ENCODE results near the gene KLHL7.
A peak's percentile ranks its signal among the peaks of the same experiment; 100 is the strongest.
"Not testable (repeated sequence)": the region's sequence is repeated elsewhere in the genome, so short reads cannot be mapped to it uniquely, and the experiment has no call there.

The KLHL7 gene

DNA sequence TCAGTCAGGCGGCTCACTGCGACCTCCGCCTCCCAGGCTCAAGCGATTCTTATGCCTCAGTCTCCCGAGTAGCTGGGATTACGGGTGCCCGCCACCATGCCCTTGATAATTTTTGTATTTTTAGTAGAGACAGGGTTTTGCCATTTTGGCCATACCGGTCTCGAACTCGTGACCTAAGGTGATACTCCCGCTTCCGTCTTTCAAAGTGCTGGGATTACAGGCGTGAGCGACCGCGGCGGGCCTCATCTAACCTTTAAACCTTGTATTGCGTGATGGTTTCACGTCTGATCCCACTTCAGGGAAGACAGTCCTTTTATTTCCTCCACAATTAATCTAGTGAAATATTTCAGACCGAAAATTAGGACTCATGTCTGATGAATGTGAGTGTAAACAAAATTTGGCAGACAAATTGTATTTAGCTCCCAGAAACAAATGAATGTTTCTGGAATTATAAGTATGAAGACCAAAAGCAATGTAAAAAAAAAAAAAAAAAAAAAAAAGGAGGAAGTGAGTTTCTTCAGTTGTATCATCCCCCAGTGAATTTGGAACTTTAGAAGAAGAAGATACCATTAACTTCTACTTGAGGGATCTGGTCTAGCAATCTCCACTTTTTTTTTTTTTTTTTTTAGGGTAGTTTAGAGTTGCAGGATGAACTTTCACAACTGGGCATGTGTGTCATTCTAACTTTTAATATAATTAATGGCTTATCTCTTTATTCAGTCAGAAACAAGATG, 77.9 kb downstream of the KLHL7 start:
- peaks cover 3% of the 10 kb centered on the region; the same call in 1 of the 2 replicates for H3K4me1 ChIP-seq (ENCODE audit: control insufficient read depth, insufficient read depth, low read length)
- peak overlapping the region; percentile 45 for H3K9ac ChIP-seq (ENCODE audit: low read length)
- no peaks in the 10 kb centered on the region for H3K27me3 ChIP-seq (ENCODE audit: control insufficient read depth, insufficient read depth, low read length)
- H3K9me3 ChIP-seq (ENCODE audit: control insufficient read depth, insufficient read depth, low read depth, low read length): no peaks in the 10 kb centered on the region
- H3K36me3 ChIP-seq (ENCODE audit: control insufficient read depth, insufficient read depth, low read length): peaks cover 33% of the 10 kb centered on the region
- H3K4me3 ChIP-seq (ENCODE audit: low read depth, low read length): peak overlapping the region; percentile 78
- no peak overlapping the region for H3K27ac ChIP-seq (ENCODE audit: low read depth, low read length)

- Histone ChIP-seq H3K4me3 (ENCODE audit: low read depth, low read length) (no peak overlapping the region), H3K9ac (ENCODE audit: low read length) (no peak overlapping the region), H3K27me3 (ENCODE audit: control insufficient read depth, insufficient read depth, low read length) (no peaks in the 10 kb centered on the region), H3K36me3 (ENCODE audit: control insufficient read depth, insufficient read depth, low read length) (peaks cover 42% of the 10 kb centered on the region), H3K9me3 (ENCODE audit: control insufficient read depth, insufficient read depth, low read depth, low read length) (no peaks in the 10 kb centered on the region), H3K27ac (ENCODE audit: low read depth, low read length) (no peak overlapping the region), H3K4me1 (ENCODE audit: control insufficient read depth, insufficient read depth, low read length) (peaks cover 3% of the 10 kb centered on the region; the same call in 1 of the 2 replicates)
These were observed 78.7 kb downstream of the KLHL7 start for GRCh38 chr7:23184291-23184690.

DNA sequence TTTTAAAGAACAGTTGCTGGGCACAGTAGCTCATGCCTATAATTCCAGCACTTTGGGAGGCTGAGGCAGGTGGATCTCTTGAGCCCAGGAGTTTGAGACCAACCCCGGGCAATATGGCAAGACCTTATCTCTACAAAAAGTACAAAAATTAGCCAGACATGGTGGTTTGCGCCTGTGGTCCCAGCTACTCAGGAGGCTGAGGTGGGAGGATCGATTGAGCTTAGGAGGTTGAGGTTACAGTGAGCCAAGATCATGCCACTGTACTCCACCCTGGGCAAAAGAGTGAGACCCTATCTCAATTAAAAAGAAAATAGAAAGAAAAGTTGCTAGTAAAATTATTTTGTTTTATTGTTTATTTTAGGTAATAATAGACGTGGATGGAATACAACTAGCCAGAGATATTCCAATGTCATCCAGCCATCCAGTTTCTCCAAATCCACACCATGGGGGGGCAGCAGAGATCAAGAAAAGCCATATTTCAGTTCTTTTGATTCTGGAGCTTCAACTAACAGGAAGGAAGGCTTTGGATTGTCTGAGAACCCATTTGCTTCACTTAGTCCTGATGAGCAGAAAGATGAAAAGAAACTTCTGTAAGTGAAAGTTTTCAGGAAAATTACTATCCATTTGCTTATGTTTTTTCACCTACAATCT, 79.2 kb downstream of the KLHL7 start:
- Histone ChIP-seq H3K27ac (ENCODE audit: low read depth, low read length) (no peak overlapping the region), H3K4me1 (ENCODE audit: control insufficient read depth, insufficient read depth, low read length) (peaks cover 3% of the 10 kb centered on the region; the same call in 1 of the 2 replicates), H3K9me3 (ENCODE audit: control insufficient read depth, insufficient read depth, low read depth, low read length) (no peaks in the 10 kb centered on the region), H3K36me3 (ENCODE audit: control insufficient read depth, insufficient read depth, low read length) (peaks cover 45% of the 10 kb centered on the region), H3K27me3 (ENCODE audit: control insufficient read depth, insufficient read depth, low read length) (no peaks in the 10 kb centered on the region), H3K9ac (ENCODE audit: low read length) (no peak overlapping the region), H3K4me3 (ENCODE audit: low read depth, low read length) (no peak overlapping the region)

- H3K4me3 ChIP-seq (ENCODE audit: low read depth, low read length): no peak overlapping the region
- no peak overlapping the region for H3K27ac ChIP-seq (ENCODE audit: low read depth, low read length)
- peaks cover 3% of the 10 kb centered on the region; the same call in 1 of the 2 replicates for H3K4me1 ChIP-seq (ENCODE audit: control insufficient read depth, insufficient read depth, low read length)
- peaks cover 55% of the 10 kb centered on the region for H3K36me3 ChIP-seq (ENCODE audit: control insufficient read depth, insufficient read depth, low read length)
- H3K27me3 ChIP-seq (ENCODE audit: control insufficient read depth, insufficient read depth, low read length): no peaks in the 10 kb centered on the region
- H3K9ac ChIP-seq (ENCODE audit: low read length): no peak overlapping the region
- no peaks in the 10 kb centered on the region for H3K9me3 ChIP-seq (ENCODE audit: control insufficient read depth, insufficient read depth, low read depth, low read length)
These were observed 80.4 kb downstream of the KLHL7 start for GRCh38 chr7:23185980-23186379.

- Histone ChIP-seq H3K4me3 (ENCODE audit: low read depth, low read length) (no peak overlapping the region), H3K27me3 (ENCODE audit: control insufficient read depth, insufficient read depth, low read length) (no peaks in the 10 kb centered on the region), H3K36me3 (ENCODE audit: control insufficient read depth, insufficient read depth, low read length) (peaks cover 80% of the 10 kb centered on the region), H3K9me3 (ENCODE audit: control insufficient read depth, insufficient read depth, low read depth, low read length) (no peaks in the 10 kb centered on the region), H3K4me1 (ENCODE audit: control insufficient read depth, insufficient read depth, low read length) (no peaks in the 10 kb centered on the region), H3K27ac (ENCODE audit: low read depth, low read length) (no peak overlapping the region), H3K9ac (ENCODE audit: low read length) (no peak overlapping the region)
These were observed 85.4 kb downstream of the KLHL7 start for GRCh38 chr7:23191022-23191421.

DNA sequence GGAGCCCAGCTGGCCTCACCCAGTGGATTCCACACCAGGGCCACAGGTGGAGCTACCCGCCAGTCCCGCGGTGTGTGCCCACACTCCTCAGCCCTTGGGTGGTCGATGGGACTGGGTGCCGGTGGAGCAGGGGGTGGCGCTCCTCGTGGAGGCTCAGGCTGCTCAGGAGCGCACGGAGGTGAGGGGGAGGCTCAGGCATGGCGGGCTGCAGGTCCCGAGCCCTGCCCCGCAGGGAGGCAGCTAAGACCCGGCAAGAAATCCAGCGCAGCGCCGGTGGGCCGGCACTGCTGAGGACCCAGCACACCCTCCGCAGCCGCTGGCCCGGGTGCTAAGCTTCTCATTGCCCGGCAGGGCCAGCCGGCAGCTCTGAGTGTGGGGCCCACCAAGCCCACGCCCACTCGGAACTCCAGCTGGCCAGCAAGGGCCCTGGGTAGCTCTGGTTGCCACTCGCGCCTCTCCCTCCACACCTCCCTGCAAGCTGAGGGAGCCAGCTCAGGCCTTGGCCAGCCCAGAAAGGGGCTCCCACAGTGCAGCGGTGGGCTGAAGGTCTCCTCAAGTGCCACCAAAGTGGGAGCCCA, 88.2 kb downstream of the KLHL7 start:
- H3K4me3 ChIP-seq (ENCODE audit: low read depth, low read length); H3K27me3 ChIP-seq (ENCODE audit: control insufficient read depth, insufficient read depth, low read length); H3K9me3 ChIP-seq (ENCODE audit: control insufficient read depth, insufficient read depth, low read depth, low read length); H3K9ac ChIP-seq (ENCODE audit: low read length); H3K27ac ChIP-seq (ENCODE audit: low read depth, low read length); H3K4me1 ChIP-seq (ENCODE audit: control insufficient read depth, insufficient read depth, low read length): not testable (repeated sequence)
- peaks cover 73% of the 10 kb centered on the region for H3K36me3 ChIP-seq (ENCODE audit: control insufficient read depth, insufficient read depth, low read length)

- Histone ChIP-seq H3K36me3 (ENCODE audit: control insufficient read depth, insufficient read depth, low read length) (peaks cover 77% of the 10 kb centered on the region), H3K4me1 (ENCODE audit: control insufficient read depth, insufficient read depth, low read length) (no peaks in the 10 kb centered on the region), H3K27ac (ENCODE audit: low read depth, low read length) (no peak overlapping the region), H3K4me3 (ENCODE audit: low read depth, low read length) (no peak overlapping the region), H3K27me3 (ENCODE audit: control insufficient read depth, insufficient read depth, low read length) (no peaks in the 10 kb centered on the region), H3K9ac (ENCODE audit: low read length) (no peak overlapping the region), H3K9me3 (ENCODE audit: control insufficient read depth, insufficient read depth, low read depth, low read length) (no peaks in the 10 kb centered on the region)
These were observed 90.7 kb downstream of the KLHL7 start for GRCh38 chr7:23196306-23196705.

DNA sequence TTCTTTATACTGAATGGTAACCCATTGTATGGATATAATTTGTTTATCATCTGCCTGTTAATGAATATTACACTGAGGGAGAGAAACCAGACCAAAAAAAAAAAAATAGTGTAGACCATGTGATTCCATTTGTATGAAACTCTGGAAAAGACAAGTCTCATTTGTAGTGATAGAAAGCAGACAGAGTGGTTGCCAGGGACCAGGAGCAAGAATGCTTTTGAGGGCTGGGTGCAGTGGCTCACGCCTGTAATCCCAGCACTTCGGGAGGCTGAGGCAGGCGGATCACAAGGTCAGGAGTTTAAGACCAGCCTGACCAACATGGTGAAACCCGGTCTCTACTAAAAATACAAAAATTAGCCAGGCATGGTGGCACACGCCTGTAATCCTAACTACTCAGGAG, 92.2 kb downstream of the KLHL7 start:
- H3K9ac ChIP-seq (ENCODE audit: low read length); H3K9me3 ChIP-seq (ENCODE audit: control insufficient read depth, insufficient read depth, low read depth, low read length); H3K27ac ChIP-seq (ENCODE audit: low read depth, low read length); H3K4me3 ChIP-seq (ENCODE audit: low read depth, low read length); H3K4me1 ChIP-seq (ENCODE audit: control insufficient read depth, insufficient read depth, low read length); H3K27me3 ChIP-seq (ENCODE audit: control insufficient read depth, insufficient read depth, low read length): not testable (repeated sequence)
- H3K36me3 ChIP-seq (ENCODE audit: control insufficient read depth, insufficient read depth, low read length): peaks cover 67% of the 10 kb centered on the region

DNA sequence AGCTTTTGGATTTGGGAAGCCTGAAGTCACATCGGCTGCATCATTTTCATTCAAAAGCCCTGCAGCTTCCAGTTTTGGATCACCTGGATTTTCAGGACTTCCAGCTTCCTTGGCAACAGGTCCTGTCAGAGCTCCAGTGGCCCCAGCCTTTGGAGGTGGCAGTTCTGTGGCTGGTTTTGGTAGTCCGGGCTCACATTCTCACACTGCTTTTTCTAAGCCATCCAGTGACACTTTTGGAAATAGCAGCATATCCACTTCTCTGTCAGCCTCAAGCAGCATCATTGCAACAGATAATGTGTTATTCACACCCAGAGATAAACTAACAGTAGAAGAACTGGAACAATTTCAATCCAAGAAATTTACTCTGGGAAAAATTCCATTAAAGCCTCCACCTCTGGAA, 94.7 kb downstream of the KLHL7 start:
- no peak overlapping the region for H3K27ac ChIP-seq (ENCODE audit: low read depth, low read length)
- H3K4me1 ChIP-seq (ENCODE audit: control insufficient read depth, insufficient read depth, low read length): no peaks in the 10 kb centered on the region
- peaks cover 50% of the 10 kb centered on the region for H3K36me3 ChIP-seq (ENCODE audit: control insufficient read depth, insufficient read depth, low read length)
- no peak overlapping the region for H3K9ac ChIP-seq (ENCODE audit: low read length)
- no peaks in the 10 kb centered on the region for H3K9me3 ChIP-seq (ENCODE audit: control insufficient read depth, insufficient read depth, low read depth, low read length)
- no peak overlapping the region for H3K4me3 ChIP-seq (ENCODE audit: low read depth, low read length)
- no peaks in the 10 kb centered on the region for H3K27me3 ChIP-seq (ENCODE audit: control insufficient read depth, insufficient read depth, low read length)

DNA sequence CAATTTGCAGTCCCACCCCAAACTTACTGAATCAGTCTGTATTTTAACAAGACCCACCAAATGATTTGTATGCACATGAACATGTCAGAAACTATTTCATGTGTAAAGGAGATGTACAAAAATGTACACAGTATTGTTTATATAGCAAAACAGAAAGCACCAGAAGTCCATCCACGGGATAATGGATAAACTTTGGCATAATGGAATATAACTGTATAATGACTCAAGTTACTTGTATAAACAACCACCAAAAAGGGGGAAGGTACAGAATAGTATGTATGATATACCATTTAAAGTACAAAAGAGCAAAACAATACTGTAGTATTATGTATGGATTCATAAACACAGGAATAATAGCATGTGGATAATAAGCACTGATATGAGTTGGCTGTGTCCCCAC, 98.7 kb downstream of the KLHL7 start:
- no peak overlapping the region for H3K9ac ChIP-seq (ENCODE audit: low read length)
- H3K36me3 ChIP-seq (ENCODE audit: control insufficient read depth, insufficient read depth, low read length): peaks cover 25% of the 10 kb centered on the region
- no peaks in the 10 kb centered on the region for H3K27me3 ChIP-seq (ENCODE audit: control insufficient read depth, insufficient read depth, low read length)
- no peaks in the 10 kb centered on the region for H3K4me1 ChIP-seq (ENCODE audit: control insufficient read depth, insufficient read depth, low read length)
- no peak overlapping the region for H3K4me3 ChIP-seq (ENCODE audit: low read depth, low read length)
- H3K9me3 ChIP-seq (ENCODE audit: control insufficient read depth, insufficient read depth, low read depth, low read length): no peaks in the 10 kb centered on the region
- H3K27ac ChIP-seq (ENCODE audit: low read depth, low read length): no peak overlapping the region

GRCh38 chr7:23205577-23205908, 100.0 kb downstream of the KLHL7 start:
- no peak overlapping the region for H3K9ac ChIP-seq (ENCODE audit: low read length)
- no peak overlapping the region for H3K27ac ChIP-seq (ENCODE audit: low read depth, low read length)
- peak overlapping the region; percentile 47; the same call in 1 of the 2 replicates for H3K4me3 ChIP-seq (ENCODE audit: low read depth, low read length)
- H3K27me3 ChIP-seq (ENCODE audit: control insufficient read depth, insufficient read depth, low read length): no peaks in the 10 kb centered on the region
- no peaks in the 10 kb centered on the region for H3K9me3 ChIP-seq (ENCODE audit: control insufficient read depth, insufficient read depth, low read depth, low read length)
- no peaks in the 10 kb centered on the region for H3K4me1 ChIP-seq (ENCODE audit: control insufficient read depth, insufficient read depth, low read length)
- peaks cover 12% of the 10 kb centered on the region for H3K36me3 ChIP-seq (ENCODE audit: control insufficient read depth, insufficient read depth, low read length)

Measured in HUES6 (cell line).